ENCODE data around the gene SLC25A23.
"Not testable (repeated sequence)": the region's sequence is repeated elsewhere in the genome, so short reads cannot be mapped to it uniquely, and the experiment has no call there.

The SLC25A23 gene

GRCh38 chr19:6459262-6460098, at the start of gene SLC25A23:
SLC25A23 (minus strand) TSS chr19:6459792; CDS start chr19:6459628, 164 bp downstream.
- DNase-seq (ENCODE audit: low read depth): peak; percentile 44
- peak within 1 kb of the TSS; percentile 55 for H3K4me3 ChIP-seq (ENCODE audit: low read depth, low read length)
- in situ Hi-C loops (cut with HindIII; ENCODE audit: low sequenced_read_pairs): no loop called here
- TF ChIP-seq CTCF (IDR thresholded peaks at IDR 0.05; ENCODE audit: low read depth, low read length, missing control alignments): no peak

GRCh38 chr19:6508028-6508771, 48.6 kb upstream of the SLC25A23 start:
- in situ Hi-C loops (cut with HindIII; ENCODE audit: low sequenced_read_pairs); H3K4me3 ChIP-seq (ENCODE audit: low read depth, low read length); DNase-seq (ENCODE audit: low read depth): not testable (repeated sequence)

GRCh38 chr19:6503407-6504201, 44.0 kb upstream of the SLC25A23 start:
- no peak for DNase-seq (ENCODE audit: low read depth)
- in situ Hi-C loops (cut with HindIII; ENCODE audit: low sequenced_read_pairs): no loop called here

GRCh38 chr19:6501740-6502648, 42.4 kb upstream of the SLC25A23 start, which contains the start of gene TUBB4A:
TUBB4A (minus strand) TSS chr19:6502309; CDS start chr19:6502212, 97 bp downstream.
- H3K4me3 ChIP-seq (ENCODE audit: low read depth, low read length): peak within 1 kb of the TSS; percentile 7
- DNase-seq (ENCODE audit: low read depth): no peak
- in situ Hi-C loops (cut with HindIII; ENCODE audit: low sequenced_read_pairs): no loop called here
- no peak for TF ChIP-seq CTCF (IDR thresholded peaks at IDR 0.05; ENCODE audit: low read depth, low read length, missing control alignments)

More at GRCh38 chr19:6503407-6504201, 44.0 kb upstream of the SLC25A23 start:
- H3K4me3 ChIP-seq (ENCODE audit: low read depth, low read length): no peak overlapping the region
- TF ChIP-seq CTCF (IDR thresholded peaks at IDR 0.05; ENCODE audit: low read depth, low read length, missing control alignments): no peak

- no peak overlapping the region for H3K4me3 ChIP-seq (ENCODE audit: low read depth, low read length)
- no peak for TF ChIP-seq CTCF (IDR thresholded peaks at IDR 0.05; ENCODE audit: low read depth, low read length, missing control alignments)
- DNase-seq (ENCODE audit: low read depth): no peak
- in situ Hi-C loops (cut with HindIII; ENCODE audit: low sequenced_read_pairs): no loop called here
Observed at GRCh38 chr19:6500837-6501739, 41.5 kb upstream of the SLC25A23 start.

All from astrocyte of the cerebellum (primary cell).